HG03060 (cell line): Measurements from ENCODE around the gene CLSTN2.

Experiments
- ATAC-seq: cut with Tn5 transposase; IDR thresholded peaks from one replicate; pipeline ENCODE4 v1.9.1; 2021; ENCODE audit warnings: low read depth, moderate number of reproducible peaks; ENCODE audit not compliant: unreplicated experiment

CLSTN2 gene

GRCh38 chr3:140521751-140522445, 586.9 kb downstream of the CLSTN2 start:
- ATAC-seq, result no peak

- ATAC-seq, result no peak
Observed at GRCh38 chr3:140522653-140523380, 587.8 kb downstream of the CLSTN2 start.

GRCh38 chr3:140523600-140523999, 588.6 kb downstream of the CLSTN2 start:
- ATAC-seq, result no peak

DNA sequence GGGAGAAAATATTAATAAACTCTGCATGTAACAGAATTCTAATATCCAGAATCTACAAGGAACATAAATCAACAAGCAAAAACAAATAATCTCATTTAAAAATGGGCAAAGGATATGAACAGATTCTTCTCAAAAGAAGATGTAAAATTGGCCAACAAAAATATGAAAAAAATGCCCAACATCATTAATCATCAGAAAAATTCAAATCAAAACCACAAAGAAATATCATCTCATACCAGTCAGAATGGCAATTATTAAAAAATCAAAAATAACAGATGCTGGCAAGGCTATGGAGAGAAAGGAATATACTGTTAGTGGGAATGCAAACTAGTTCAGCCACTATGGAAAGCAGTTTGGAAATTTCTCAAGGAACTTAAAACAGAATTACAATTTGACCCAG, 592.2 kb downstream of the CLSTN2 start:
- ATAC-seq, result no peak

- ATAC-seq, result no peak
Observed at GRCh38 chr3:140529096-140529495, 594.1 kb downstream of the CLSTN2 start.

DNA sequence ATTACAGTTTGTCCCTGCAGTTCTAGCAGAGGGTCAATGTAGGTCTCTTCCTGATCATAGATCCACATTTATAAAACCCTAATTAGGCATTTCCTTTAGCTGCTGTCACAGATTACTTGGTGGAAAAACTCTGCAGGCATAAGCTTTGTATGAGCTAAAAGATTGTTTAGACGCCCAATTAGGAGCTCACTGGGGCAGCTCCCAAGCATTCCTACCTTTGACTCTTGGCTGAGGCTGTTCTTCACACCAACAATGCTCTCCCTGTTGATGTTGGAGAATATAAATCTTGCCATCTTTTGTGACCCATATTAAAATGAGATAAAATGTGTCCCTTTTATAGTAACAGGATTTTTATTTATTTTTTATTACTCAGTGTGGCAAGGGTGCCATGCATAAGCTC, 594.6 kb downstream of the CLSTN2 start:
- no peak for ATAC-seq

GRCh38 chr3:140530131-140530530, 595.1 kb downstream of the CLSTN2 start:
- ATAC-seq, result no peak

DNA sequence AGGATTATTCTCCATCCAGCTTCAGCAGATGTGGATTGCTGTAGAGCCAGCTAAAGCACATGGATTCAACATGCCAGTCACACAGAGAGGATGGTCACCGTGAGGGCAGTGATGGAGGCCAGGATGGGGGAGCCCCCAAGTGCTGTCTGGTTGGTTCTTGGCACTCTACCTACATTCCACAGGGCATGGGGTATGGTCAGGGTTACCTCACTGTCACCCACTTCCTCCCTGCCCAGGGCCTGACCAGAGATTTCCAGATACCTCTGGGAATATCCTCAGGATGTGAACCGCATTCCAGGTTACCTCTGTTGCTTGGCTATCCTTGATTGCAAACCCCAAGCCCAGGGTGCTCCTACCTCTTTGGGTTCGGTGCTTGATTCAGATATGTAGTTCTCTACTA, 595.6 kb downstream of the CLSTN2 start:
- ATAC-seq, result no peak

DNA sequence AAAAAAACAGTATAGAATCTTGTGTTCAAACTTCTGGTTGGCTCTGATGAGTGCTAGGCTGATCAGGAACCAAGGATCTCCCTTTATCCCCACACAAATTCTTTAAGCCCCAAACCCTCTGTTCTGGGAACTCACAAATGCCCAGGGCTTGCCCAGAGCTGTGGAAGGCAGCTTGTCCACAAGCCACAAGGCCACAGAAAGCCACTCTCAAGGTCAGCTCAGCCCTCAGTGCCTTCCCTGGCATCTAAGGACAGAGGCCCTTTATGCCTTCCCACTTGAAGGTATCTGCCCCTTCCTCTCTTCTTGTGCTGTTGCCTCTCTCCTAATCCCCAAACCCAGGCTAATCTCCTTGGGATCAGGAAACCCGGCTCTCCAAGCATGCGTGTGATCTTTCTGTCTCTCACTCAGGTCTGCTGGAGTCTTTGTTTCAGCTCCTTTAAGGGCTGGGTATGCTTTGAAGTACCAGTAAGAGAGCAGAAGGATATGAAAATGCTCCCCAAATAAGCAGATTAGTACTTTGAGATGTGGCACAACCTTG, 597.9 kb downstream of the CLSTN2 start:
- ATAC-seq, result no peak

GRCh38 chr3:140536926-140537726, 602.1 kb downstream of the CLSTN2 start:
- ATAC-seq, result no peak

DNA sequence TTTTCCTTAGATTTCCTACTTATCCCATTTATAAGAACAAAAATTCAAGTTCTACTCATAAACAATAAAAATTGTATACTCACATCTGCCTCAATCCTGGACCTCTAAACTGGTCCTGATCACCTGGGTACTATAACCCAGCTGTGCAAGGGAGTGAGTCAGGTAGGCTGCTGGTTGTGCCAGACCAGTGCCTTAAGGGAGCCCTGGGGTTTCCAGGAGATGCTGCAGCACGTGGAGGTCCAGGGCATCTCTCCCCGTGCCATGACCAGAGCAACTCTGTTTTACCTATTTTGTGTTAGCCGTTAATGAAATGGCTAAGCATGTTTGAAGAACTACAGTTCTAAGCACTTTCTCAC, 602.7 kb downstream of the CLSTN2 start:
- no peak for ATAC-seq

- peak; percentile 44 for ATAC-seq
Observed at GRCh38 chr3:140540262-140540661, 605.3 kb downstream of the CLSTN2 start.

DNA sequence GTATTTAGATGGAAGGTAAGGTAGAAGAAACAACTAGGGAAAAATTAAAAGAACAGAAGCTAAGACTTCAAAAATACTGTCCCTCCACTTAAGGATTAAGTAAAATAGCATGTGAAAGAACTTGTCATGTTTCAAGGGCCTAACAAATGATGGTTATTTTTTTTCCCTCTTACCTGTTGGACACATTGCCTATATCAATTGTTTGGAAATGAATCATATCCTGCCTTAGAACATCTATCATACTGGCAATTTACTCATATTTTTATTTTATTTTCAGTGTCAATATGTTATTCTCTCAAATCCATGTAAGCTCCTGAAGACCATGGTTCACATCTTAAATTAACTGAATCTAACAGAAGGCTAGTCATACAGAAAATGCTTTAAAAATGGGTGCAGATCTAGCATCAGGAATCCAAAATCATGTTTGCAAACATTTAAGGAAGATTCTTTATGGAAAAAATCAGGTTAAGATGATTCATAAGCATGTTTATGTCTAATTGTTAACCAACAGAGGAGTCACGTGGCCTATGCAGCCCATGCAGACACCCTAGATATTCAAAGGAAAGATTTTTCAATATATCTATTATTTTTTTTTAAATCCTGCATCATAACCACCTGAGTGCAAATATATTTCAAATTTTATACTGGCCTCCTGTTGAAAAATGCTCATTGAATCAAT, 607.1 kb downstream of the CLSTN2 start:
- ATAC-seq, result no peak

DNA sequence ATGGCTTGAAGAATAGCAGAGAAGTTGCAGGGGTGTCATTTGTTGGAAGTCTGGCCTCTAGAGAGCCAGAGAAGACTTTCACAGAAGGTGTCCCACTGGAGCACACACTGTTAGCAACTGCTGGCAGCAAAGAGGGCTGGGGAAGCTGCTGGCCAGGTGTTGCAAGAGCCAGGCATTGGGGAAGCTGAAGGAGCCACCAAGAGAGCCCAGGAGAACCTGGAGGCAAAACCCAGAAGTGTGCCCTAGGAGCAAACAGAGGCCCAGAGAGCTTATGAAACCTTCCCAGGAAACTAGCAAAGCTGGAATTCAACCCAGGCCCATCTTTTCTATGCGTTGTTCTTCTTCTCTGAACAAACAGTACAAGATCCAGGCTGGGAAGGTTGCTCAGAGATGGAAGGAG, 610.2 kb downstream of the CLSTN2 start:
- ATAC-seq, result no peak

DNA sequence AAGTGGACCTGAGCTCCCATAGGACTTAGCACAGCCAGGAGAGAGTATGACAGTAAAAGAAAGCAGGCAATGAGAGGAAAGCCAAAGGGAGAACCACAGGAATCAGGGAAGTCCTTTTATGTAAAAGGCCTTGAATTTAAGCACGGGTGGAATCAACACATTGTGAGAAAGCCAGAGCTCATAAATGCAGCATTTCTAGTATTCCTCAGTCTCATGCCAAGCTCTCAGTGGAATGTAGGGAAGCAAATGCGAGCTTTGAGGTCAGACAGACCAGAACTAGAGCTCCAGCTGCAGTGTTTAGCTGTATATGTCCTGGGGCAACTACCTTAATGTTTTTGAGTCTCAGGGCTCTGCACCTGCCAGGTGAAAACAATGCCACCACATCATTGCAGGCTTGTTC, 610.8 kb downstream of the CLSTN2 start:
- ATAC-seq, result no peak

DNA sequence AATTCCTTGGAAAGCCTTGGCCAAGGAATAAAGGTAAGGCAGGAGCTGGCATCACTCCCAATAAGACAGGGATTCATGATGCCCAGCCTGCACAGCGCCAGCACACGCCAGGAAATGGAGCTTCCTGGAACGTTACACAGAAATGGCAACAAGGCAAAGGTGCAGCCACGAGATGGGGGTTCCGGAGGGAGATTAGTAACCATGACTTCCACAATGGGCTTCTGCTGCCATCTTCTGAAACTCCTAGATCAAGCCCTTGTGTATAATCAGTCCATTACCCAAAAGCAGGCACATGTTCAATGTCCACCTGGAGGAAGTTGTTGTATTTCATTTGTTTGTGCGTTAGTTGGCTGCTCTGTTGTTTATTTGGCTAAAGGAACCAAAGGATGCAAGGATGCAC, 611.7 kb downstream of the CLSTN2 start:
- ATAC-seq, result no peak

GRCh38 chr3:140552403-140552802, 617.4 kb downstream of the CLSTN2 start:
- ATAC-seq, result no peak

DNA sequence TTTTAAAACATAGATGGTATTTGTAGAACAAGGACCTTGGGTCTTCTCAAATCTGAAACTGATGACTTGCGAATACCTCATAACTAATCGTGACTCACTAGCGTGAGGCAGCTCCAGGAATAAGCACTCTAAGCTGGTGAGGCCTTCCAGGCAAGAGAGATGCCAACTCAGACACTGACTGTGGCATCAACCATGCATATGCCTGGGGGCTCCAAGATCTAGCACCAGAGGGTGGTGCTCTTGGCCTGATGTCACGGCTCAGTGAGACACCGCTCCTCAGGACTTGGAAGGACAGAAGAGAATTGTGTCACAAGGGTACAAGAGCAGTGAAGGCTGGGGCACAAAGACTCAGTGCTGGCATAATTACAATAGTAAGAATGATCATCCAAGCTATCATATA, 617.9 kb downstream of the CLSTN2 start:
- ATAC-seq, result no peak

DNA sequence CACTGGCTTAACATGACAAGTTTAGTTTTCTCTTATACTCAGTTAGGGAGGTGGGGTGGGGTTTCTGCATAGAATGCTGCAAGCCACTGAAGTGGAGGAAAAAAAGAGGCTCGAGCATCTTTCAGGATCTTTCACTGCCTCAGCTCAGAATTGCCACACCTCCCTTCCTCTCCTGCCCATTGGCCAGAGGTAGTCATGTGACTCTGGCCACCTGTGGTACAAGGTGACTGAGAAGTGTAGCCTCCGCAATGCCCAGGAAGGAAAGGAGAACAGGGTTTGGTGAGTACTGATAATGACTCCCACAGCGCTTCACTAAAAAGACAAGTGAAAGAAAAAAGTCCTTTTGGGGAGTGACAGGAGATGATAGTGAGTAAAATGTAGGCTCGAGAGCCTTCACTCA, 618.6 kb downstream of the CLSTN2 start:
- ATAC-seq, result no peak

DNA sequence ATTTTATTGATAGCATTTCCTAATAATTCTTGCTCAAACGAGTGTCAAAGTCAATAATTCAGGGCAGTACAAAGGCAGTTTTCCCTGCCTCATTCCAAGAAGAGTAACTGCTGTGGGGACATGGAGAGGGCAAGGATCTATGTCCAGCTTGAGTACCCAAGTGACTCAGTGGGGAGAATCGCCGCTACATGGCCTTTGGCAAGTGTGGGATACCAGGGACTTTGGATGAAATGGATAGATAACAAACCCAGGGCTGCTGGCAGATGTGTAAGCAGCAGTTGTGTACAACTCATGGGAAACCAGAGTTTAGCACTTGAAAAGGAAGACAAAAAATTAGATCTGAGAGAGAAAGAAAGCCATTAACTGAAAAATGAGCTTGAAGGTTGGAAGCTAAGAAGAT, 620.7 kb downstream of the CLSTN2 start:
- no peak for ATAC-seq

GRCh38 chr3:140557476-140557875, 622.5 kb downstream of the CLSTN2 start:
- no peak for ATAC-seq
